GM19239 (cell line): Measurements from ENCODE around the gene ZFP64.
"Not testable (repeated sequence)": the region's sequence is repeated elsewhere in the genome, so short reads cannot be mapped to it uniquely, and the experiment has no call there.

Experiments used
- DNase-seq: peaks from one replicate; pipeline ENCODE4 v3.0.0; 2011; ENCODE audit warnings: low spot score; ENCODE audit not compliant: insufficient read length
- FAIRE-seq: peaks from 2 replicates; lab custom pipeline; 2011; peaks lifted over from hg19 to GRCh38; lab: Jason Lieb, UNC

Gene ZFP64

GRCh38 chr20:52207020-52207810 lies 15.6 kb upstream of the ZFP64 start:
- FAIRE-seq (no peak), DNase-seq (no peak)

GRCh38 chr20:52204136-52204535 lies 12.6 kb upstream of the ZFP64 start:
- FAIRE-seq (no peak), DNase-seq (no peak)

- FAIRE-seq, result no peak
- no peak for DNase-seq
These were observed 9.8 kb upstream of the ZFP64 start for GRCh38 chr20:52201395-52201794.

- no peak for FAIRE-seq
- no peak for DNase-seq
These were observed 9.3 kb upstream of the ZFP64 start for GRCh38 chr20:52200870-52201269.

- FAIRE-seq, result no peak
- DNase-seq, result no peak
These were observed 5.3 kb upstream of the ZFP64 start for GRCh38 chr20:52196845-52197244.

GRCh38 chr20:52193886-52194545 lies 2.4 kb upstream of the ZFP64 start:
- no peak for FAIRE-seq
- DNase-seq, result no peak

- DNase-seq (no peak), FAIRE-seq (no peak)
These were observed 1.6 kb upstream of the ZFP64 start for GRCh38 chr20:52193133-52193532.

- FAIRE-seq, DNase-seq: not testable (repeated sequence)
These were observed 1.1 kb upstream of the ZFP64 start for GRCh38 chr20:52192719-52193007.

GRCh38 chr20:52191916-52192718 lies 538 bp upstream of the ZFP64 start:
- peak; percentile 70 for FAIRE-seq
- DNase-seq, result peak; percentile 38

- DNase-seq, result peak; percentile 49
- peak; percentile 83 for FAIRE-seq
These were observed 995 bp downstream of the ZFP64 start for GRCh38 chr20:52190437-52191131.

GRCh38 chr20:52181766-52182165 lies 9.8 kb downstream of the ZFP64 start:
- DNase-seq, result no peak
- FAIRE-seq, result no peak

- no peak for DNase-seq
- FAIRE-seq, result no peak
These were observed 11.3 kb downstream of the ZFP64 start for GRCh38 chr20:52180180-52180840.

- peak; percentile 94 for FAIRE-seq
These were observed 12.0 kb downstream of the ZFP64 start for GRCh38 chr20:52179331-52180179.

GRCh38 chr20:52178691-52179090 lies 12.9 kb downstream of the ZFP64 start:
- DNase-seq (no peak), FAIRE-seq (no peak)

More at GRCh38 chr20:52179331-52180179, 12.0 kb downstream of the ZFP64 start:
- peak; percentile 61 for DNase-seq

- no peak for FAIRE-seq
- no peak for DNase-seq
These were observed 15.7 kb downstream of the ZFP64 start for GRCh38 chr20:52175840-52176239.

GRCh38 chr20:52172392-52173047 lies 19.1 kb downstream of the ZFP64 start:
- peak; percentile 36 for DNase-seq
- peak; percentile 80 for FAIRE-seq

- no peak for FAIRE-seq
These were observed 20.6 kb downstream of the ZFP64 start for GRCh38 chr20:52171025-52171424.

GRCh38 chr20:52168116-52168515 lies 23.5 kb downstream of the ZFP64 start:
- DNase-seq, result no peak
- no peak for FAIRE-seq

More at GRCh38 chr20:52171025-52171424, 20.6 kb downstream of the ZFP64 start:
- no peak for DNase-seq
